AG04450 (cell line): ENCODE measurements around the gene FRK. TPM values are rescaled to one million over a fixed set of nuclear protein-coding genes. Genes with fewer than 3 reads are reported as not detected.

Experiments used
- CTCF ChIA-PET: fragments of 300-600, 350-600 bp; formaldehyde crosslinking; extraction: SDS; loops from one replicate; lab custom pipeline; 2022; ENCODE audit warnings: antibody characterized with exemption, inconsistent platforms; lab: Charles Lee
- POLR2A ChIA-PET: fragments of 350-600 bp; formaldehyde crosslinking; extraction: SDS; loops from one replicate; lab custom pipeline; 2021; ENCODE audit warnings: antibody characterized with exemption, inconsistent platforms; lab: Yijun Ruan, JAX
- DNase-seq: peaks from one replicate; pipeline ENCODE4 v3.0.0-alpha.2; 2011; ENCODE audit warnings: low read depth, low spot score
- H3K27ac ChIP-seq: one replicate; pipeline ENCODE4 v1.5.1; 2012; ENCODE audit warnings: low read depth, low read length, control low read depth
- H3K27me3 ChIP-seq: one replicate; pipeline ENCODE4 v1.6.0; 2012; ENCODE audit warnings: low read length; ENCODE audit not compliant: control insufficient read depth, insufficient read depth
- H3K4me3 ChIP-seq: 2 replicates; pipeline ENCODE4 v1.5.1; 2011; ENCODE audit warnings: mild to moderate bottlenecking, low read depth, low read length, control low read depth
- H3K9me3 ChIP-seq: 2 replicates; pipeline ENCODE4 v1.5.1; 2012; ENCODE audit warnings: low read length; ENCODE audit not compliant: control insufficient read depth, insufficient read depth
- polyA plus RNA-seq: library from polyadenylated mRNA; depleted of rRNA; stranded (reverse); fragments of >200 nt; gene quantifications from 2 replicates; pipeline ENCODE4 v1.2.3, GENCODE V29; 2011
- TF ChIP-seq, protein P1 (sequence below): IDR thresholded peaks from 2 replicates; pipeline ENCODE4 v1.5.1; 2011; ENCODE audit warnings: low read depth, low read length, control low read depth, inconsistent platforms

FRK gene
- polyA plus RNA-seq, 1 experiment, result 0.43 TPM

DNA sequence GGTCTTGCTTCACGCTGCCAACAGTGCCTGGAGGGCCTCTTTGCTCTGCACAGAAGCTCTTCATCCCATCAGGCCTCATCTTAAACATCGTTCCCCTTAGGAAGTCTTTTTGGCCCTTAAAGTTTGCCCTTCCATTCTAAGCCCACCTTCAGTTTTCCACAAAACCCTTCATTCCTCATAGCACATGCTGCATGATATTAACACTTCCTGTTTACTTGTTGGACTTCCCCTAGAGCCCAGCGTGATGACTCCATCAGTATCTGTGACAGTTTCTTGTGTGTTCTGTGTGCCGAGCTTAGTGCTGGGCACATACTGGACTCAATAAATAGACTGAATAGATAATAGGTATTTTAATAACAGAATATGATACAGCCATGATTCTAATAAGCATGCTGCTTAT lies 42.2 kb upstream of the FRK start:
- TF ChIP-seq, protein P1, sequence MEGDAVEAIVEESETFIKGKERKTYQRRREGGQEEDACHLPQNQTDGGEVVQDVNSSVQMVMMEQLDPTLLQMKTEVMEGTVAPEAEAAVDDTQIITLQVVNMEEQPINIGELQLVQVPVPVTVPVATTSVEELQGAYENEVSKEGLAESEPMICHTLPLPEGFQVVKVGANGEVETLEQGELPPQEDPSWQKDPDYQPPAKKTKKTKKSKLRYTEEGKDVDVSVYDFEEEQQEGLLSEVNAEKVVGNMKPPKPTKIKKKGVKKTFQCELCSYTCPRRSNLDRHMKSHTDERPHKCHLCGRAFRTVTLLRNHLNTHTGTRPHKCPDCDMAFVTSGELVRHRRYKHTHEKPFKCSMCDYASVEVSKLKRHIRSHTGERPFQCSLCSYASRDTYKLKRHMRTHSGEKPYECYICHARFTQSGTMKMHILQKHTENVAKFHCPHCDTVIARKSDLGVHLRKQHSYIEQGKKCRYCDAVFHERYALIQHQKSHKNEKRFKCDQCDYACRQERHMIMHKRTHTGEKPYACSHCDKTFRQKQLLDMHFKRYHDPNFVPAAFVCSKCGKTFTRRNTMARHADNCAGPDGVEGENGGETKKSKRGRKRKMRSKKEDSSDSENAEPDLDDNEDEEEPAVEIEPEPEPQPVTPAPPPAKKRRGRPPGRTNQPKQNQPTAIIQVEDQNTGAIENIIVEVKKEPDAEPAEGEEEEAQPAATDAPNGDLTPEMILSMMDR, result no peak
- Histone ChIP-seq H3K27ac (no peak overlapping the region), H3K27me3 (no peaks in the 10 kb centered on the region), H3K4me3 (no peak overlapping the region), H3K9me3 (no peaks in the 10 kb centered on the region; the same call in 1 of the 2 replicates)
- no peak for DNase-seq
- ChIA-PET CTCF (interaction anchor here (0.6 to 3.6 kb wide), 4 partner anchors 10 to 114 kb away, joined by 3 to 34 read pairs (median 16); no protein-coding TSS in a partner anchor), POLR2A (no interaction called here)

DNA sequence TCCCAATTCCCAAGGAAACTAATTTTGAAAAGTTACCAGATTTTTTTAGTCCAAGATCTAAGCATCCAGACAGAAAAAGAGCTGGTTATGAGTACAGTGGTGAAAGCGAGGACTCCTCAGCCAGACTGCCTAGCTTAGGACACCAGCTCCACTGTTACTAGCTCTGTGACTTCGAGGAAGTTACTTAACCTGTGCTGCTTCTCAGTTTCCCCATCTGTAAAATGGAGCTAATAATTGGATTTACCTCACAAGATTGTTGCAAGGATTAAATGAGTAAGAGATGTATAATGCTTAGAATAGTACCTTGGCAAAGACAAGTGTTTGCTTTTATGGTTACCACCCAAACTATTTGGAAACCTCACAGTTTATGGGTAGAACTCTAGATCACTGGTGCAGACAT lies 41.1 kb upstream of the FRK start:
- H3K4me3 ChIP-seq, result peak overlapping the region; percentile 89
- TF ChIP-seq, protein P1, result no peak
- DNase-seq, result no peak
- CTCF ChIA-PET, result interaction anchor here (0.7 to 3.6 kb wide), 6 partner anchors 8 to 90 kb away, joined by 4 to 34 read pairs (median 10); partner anchors contain the start of gene FRK
- H3K27ac ChIP-seq, result no peak overlapping the region
- H3K9me3 ChIP-seq, result no peaks in the 10 kb centered on the region; the same call in 1 of the 2 replicates
- no peaks in the 10 kb centered on the region for H3K27me3 ChIP-seq
- POLR2A ChIA-PET, result interaction anchor here (1.7 kb wide), 1 partner anchor 89 kb away, joined by 8 read pairs; no protein-coding TSS in a partner anchor

DNA sequence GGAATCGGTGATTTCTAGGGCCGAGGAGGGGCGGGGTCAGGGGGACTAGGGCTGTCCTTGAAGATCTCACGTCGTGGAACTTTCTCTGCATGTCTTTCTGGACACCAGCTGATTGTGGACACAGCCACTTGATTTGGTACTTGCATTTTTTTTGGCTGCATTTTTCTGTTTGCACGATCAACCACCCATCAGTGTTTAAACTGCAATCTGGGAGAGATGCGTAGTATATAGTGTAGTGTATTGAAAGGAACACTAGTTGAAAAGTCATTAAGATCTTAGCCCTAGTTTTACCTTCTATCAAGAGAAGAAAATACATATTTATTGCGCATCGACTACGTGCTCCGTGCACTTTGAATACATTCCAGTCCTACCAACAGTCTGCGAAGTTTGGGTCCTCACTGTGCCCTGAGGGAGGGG lies 40.6 kb upstream of the FRK start:
- no peaks in the 10 kb centered on the region for H3K27me3 ChIP-seq
- CTCF ChIA-PET, result interaction anchor here (0.7 to 3.6 kb wide), 8 partner anchors 8 to 205 kb away, joined by 4 to 34 read pairs (median 6); partner anchors contain the start of gene FRK
- DNase-seq, result no peak
- H3K9me3 ChIP-seq, result no peaks in the 10 kb centered on the region; the same call in 1 of the 2 replicates
- peak overlapping the region; percentile 65 for H3K27ac ChIP-seq
- POLR2A ChIA-PET, result interaction anchor here (0.6 to 1.7 kb wide), 2 partner anchors 38 to 89 kb away, joined by 3 to 8 read pairs; no protein-coding TSS in a partner anchor
- peak overlapping the region; percentile 89 for H3K4me3 ChIP-seq
- TF ChIP-seq, protein P1, result no peak

DNA sequence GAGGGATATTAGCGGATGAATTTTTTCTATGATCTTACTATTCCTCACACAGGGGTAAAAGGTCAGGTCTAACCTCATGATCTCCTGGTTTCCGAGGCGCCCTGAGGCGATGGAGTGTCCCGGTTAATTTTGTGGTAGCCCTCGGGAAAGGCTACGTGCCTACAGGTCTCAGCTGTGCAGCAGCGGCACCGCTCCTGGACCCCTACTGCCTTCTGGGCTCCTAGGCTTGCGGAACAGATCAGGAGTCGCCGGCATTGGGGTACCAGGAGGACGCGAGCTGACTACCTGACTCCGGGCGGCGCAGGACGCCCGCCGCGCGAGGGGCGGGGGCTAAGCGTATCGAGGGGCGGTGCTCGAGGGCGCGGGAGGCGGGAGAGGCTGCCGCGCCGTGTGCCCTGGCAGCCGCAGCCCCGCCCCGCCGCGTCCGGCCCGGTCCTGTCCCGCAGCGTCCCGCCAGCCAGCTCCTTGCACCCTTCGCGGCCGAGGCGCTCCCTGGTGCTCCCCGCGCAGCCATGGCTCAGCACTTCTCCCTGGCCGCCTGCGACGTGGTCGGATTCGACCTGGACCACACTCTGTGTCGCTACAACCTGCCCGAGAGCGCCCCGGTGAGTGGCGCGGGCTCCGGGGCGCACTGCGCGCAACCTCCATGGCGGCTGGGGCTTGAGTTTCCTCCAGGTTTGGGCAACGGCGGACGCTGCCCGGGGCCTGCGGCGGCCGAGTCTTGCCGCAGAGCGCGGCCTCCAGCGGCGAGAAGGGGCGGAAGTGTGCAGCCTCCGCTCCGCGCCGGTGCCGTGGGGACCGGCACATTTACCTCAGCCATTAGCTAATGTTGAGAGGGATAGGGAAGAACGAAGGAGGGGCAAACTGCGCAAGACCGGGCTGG lies 40.0 kb upstream of the FRK start, which contains the start of gene NT5DC1:
Gene NT5DC1, plus strand, starts transcription at position 435 of the 883 bp plus-strand sequence. Its CDS starts 78 bp downstream, at position 513.
- POLR2A ChIA-PET, result interaction anchor here (0.6 to 1.7 kb wide), 2 partner anchors 38 to 88 kb away, joined by 3 to 8 read pairs; no protein-coding TSS in a partner anchor
- H3K4me3 ChIP-seq, result peak within 1 kb of the TSS; percentile 89
- H3K27ac ChIP-seq, result peak within 1 kb of the TSS; percentile 65
- DNase-seq, result no peak
- peaks cover 6% of the 10 kb centered on the region for H3K9me3 ChIP-seq
- TF ChIP-seq, protein P1, result peak; percentile 31
- CTCF ChIA-PET, result interaction anchor here (0.6 to 3.6 kb wide), 9 partner anchors 9 to 204 kb away, joined by 3 to 34 read pairs (median 6); partner anchors contain the start of gene FRK
- no peaks in the 10 kb centered on the region for H3K27me3 ChIP-seq
